Astrocyte (in vitro differentiated cells and primary cell): ENCODE data around the gene TOMM7. TPM values are rescaled to one million over a fixed set of nuclear protein-coding genes. Genes with fewer than 3 reads are reported as not detected.

Experiments
- DNase-seq: peaks from one replicate; pipeline ENCODE4 v3.0.0-alpha.2; 2010; ENCODE audit warnings: low read depth
- FAIRE-seq: peaks from 2 replicates; lab custom pipeline; 2011; peaks lifted over from hg19 to GRCh38; lab: Jason Lieb, UNC
- H2AFZ ChIP-seq: 2 replicates; pipeline ENCODE4 v1.6.0; 2012; ENCODE audit warnings: low read depth, low read length, inconsistent platforms
- H3K27ac ChIP-seq: 2 replicates; pipeline ENCODE4 v1.5.1; 2011; ENCODE audit warnings: low read depth, low read length, inconsistent platforms
- H3K27me3 ChIP-seq: 2 replicates; pipeline ENCODE4 v1.6.0; 2011; ENCODE audit warnings: low read length, inconsistent platforms; ENCODE audit not compliant: insufficient read depth
- H3K36me3 ChIP-seq: 2 replicates; pipeline ENCODE4 v1.5.1; 2011; ENCODE audit warnings: low read length, inconsistent platforms; ENCODE audit not compliant: insufficient read depth
- H3K4me1 ChIP-seq: 2 replicates; pipeline ENCODE4 v1.5.1; 2011; ENCODE audit warnings: low read length, inconsistent platforms; ENCODE audit not compliant: insufficient read depth
- H3K4me2 ChIP-seq: 2 replicates; pipeline ENCODE4 v1.6.0; 2012; ENCODE audit warnings: low read length, inconsistent platforms
- H3K4me3 ChIP-seq: 2 replicates; pipeline ENCODE4 v1.5.1; 2011; ENCODE audit warnings: low read depth, mild to moderate bottlenecking, low read length, inconsistent platforms; ENCODE audit not compliant: insufficient read depth
- H3K79me2 ChIP-seq: 2 replicates; pipeline ENCODE4 v1.6.0; 2012; ENCODE audit warnings: mild to moderate bottlenecking, low read length, inconsistent platforms; ENCODE audit not compliant: insufficient read depth
- H3K9ac ChIP-seq: 2 replicates; pipeline ENCODE4 v1.6.0; 2012; ENCODE audit warnings: mild to moderate bottlenecking, low read length, inconsistent platforms
- H3K9me3 ChIP-seq: 2 replicates; pipeline ENCODE4 v1.5.1; 2012; ENCODE audit warnings: low read depth, mild to moderate bottlenecking, low read length, inconsistent platforms; ENCODE audit not compliant: insufficient read depth
- H4K20me1 ChIP-seq: 2 replicates; pipeline ENCODE4 v1.6.0; 2012; ENCODE audit warnings: low read length, inconsistent platforms; ENCODE audit not compliant: insufficient read depth
- H3K27ac Mint-ChIP-seq: one replicate; pipeline ENCODE4 v1.8.0; 2021; ENCODE audit warnings: mild to moderate bottlenecking, mixed read lengths; ENCODE audit not compliant: unreplicated experiment
- H3K27me3 Mint-ChIP-seq: one replicate; pipeline ENCODE4 v1.8.0; 2021; ENCODE audit warnings: low read depth, mixed read lengths; ENCODE audit not compliant: unreplicated experiment
- H3K36me3 Mint-ChIP-seq: one replicate; pipeline ENCODE4 v1.8.0; 2021; ENCODE audit warnings: low read depth, mixed read lengths; ENCODE audit not compliant: unreplicated experiment
- H3K4me1 Mint-ChIP-seq: one replicate; pipeline ENCODE4 v1.8.0; 2021; ENCODE audit warnings: low read depth, mixed read lengths; ENCODE audit not compliant: unreplicated experiment
- H3K4me3 Mint-ChIP-seq: one replicate; pipeline ENCODE4 v1.8.0; 2021; ENCODE audit warnings: mild to moderate bottlenecking, moderate library complexity, mixed read lengths; ENCODE audit not compliant: unreplicated experiment
- H3K9me3 Mint-ChIP-seq: one replicate; pipeline ENCODE4 v1.8.0; 2021; ENCODE audit warnings: mild to moderate bottlenecking, mixed read lengths; ENCODE audit not compliant: unreplicated experiment
- EZH2 ChIP-seq: IDR thresholded peaks from 2 replicates; pipeline ENCODE4 v1.6.1; 2012; ENCODE audit warnings: mild to moderate bottlenecking, low read length, inconsistent platforms; ENCODE audit not compliant: insufficient read depth
- total RNA-seq: library from RNA; stranded (reverse); gene quantifications from 2 replicates; pipeline ENCODE4 v1.2.1, GENCODE V29; 2021
- TF ChIP-seq, protein P1 (sequence below): IDR thresholded peaks from 2 replicates; pipeline ENCODE4 v1.5.1; 2011; ENCODE audit warnings: low read depth, mild to moderate bottlenecking, inconsistent platforms, low read length, moderate library complexity; ENCODE audit not compliant: insufficient read depth

Gene TOMM7
- total RNA-seq, 1 donor from 2014 or later: 217 TPM

DNA sequence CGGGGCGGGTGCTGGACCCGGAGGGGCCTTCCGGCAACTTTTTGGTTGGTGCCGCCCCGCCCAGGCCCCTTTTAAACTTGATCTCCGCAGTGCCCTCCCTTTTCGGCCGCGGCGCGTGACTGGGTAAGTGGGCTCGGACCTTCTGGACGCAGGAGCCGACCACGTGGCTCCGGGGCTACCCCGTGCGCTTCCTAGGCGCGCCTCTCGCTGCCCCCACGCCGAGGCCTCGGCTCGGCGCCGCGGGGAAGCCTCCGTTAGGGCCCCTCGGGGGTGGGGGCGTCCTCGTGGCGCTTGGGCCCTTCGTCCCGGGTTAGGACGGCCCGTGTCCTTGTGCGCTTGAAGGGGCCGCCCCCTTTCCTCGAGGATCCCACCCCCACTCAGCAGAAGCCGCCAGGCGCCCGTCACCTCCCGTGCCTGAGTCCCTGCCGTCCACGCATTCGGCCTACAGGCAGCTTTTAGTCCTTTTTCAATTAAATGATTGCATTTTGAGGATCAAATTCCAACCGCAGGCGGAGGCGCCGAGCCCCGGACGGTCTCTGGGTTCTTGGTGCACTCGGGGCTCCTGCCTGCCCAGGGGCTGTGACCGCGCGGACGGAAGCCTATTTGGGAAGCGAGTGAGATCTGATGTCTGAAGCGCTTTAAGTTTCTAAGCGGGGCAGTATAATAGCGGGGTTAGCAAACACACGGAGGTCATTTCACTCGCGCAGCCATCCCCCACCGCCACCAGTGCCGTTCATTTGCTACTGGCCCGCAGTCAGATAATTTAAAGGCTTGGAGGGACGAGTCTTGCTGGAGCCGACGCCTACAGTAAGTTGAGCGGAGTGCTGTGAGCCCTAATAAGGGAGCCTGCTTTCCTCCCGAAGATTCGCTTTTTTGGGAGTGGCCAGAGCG lies 31.8 kb upstream of the TOMM7 start:
- H3K36me3 ChIP-seq: peaks cover 6% of the 10 kb centered on the region
- FAIRE-seq: no peak

DNA sequence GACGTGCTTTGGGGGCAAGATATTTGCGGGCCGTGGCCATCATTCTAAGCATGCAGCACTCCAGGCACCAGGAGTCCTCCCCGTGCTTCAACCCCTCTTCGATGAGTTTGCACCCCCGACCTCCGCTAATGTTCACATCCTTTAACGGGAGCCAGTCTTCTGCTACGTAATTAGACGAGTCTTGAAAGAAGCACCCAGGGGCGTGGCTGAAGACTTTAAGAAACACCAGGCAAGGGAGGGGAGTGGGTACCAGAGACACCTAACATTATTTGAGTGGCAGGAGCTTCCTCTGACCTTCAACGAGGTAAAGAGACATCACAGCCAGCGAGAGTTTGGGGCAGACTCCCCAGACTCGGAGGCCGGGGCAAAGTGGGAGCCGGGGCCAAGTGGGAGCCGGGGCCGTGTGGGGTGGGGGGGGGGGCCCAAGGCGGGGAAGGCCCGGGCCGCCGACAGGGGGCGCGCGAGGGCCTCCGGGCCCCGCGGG lies 31.1 kb upstream of the TOMM7 start:
- peak overlapping the region; percentile 64 for H3K27ac Mint-ChIP-seq
- H3K4me3 Mint-ChIP-seq: peak overlapping the region; percentile 73
- no peaks in the 10 kb centered on the region for H3K27me3 Mint-ChIP-seq
- FAIRE-seq: no peak
- Histone ChIP-seq H3K9ac (peak overlapping the region; percentile 93), H3K4me1 (peaks cover 29% of the 10 kb centered on the region), H2AFZ (peak overlapping the region; percentile 24), H3K36me3 (peaks cover 6% of the 10 kb centered on the region), H3K79me2 (peaks cover 9% of the 10 kb centered on the region), H3K4me2 (peak overlapping the region; percentile 83), H3K4me3 (no peak overlapping the region), H4K20me1 (no peaks in the 10 kb centered on the region), H3K27ac (no peak overlapping the region), H3K9me3 (no peaks in the 10 kb centered on the region), H3K27me3 (no peaks in the 10 kb centered on the region)
- H3K36me3 Mint-ChIP-seq: peaks cover 2% of the 10 kb centered on the region
- no peak for DNase-seq
- no peak for TF ChIP-seq EZH2
- TF ChIP-seq, protein P1, sequence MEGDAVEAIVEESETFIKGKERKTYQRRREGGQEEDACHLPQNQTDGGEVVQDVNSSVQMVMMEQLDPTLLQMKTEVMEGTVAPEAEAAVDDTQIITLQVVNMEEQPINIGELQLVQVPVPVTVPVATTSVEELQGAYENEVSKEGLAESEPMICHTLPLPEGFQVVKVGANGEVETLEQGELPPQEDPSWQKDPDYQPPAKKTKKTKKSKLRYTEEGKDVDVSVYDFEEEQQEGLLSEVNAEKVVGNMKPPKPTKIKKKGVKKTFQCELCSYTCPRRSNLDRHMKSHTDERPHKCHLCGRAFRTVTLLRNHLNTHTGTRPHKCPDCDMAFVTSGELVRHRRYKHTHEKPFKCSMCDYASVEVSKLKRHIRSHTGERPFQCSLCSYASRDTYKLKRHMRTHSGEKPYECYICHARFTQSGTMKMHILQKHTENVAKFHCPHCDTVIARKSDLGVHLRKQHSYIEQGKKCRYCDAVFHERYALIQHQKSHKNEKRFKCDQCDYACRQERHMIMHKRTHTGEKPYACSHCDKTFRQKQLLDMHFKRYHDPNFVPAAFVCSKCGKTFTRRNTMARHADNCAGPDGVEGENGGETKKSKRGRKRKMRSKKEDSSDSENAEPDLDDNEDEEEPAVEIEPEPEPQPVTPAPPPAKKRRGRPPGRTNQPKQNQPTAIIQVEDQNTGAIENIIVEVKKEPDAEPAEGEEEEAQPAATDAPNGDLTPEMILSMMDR: no peak
- peaks cover 19% of the 10 kb centered on the region for H3K4me1 Mint-ChIP-seq
- peaks cover 1% of the 10 kb centered on the region for H3K9me3 Mint-ChIP-seq

More for the DNA sequence above, 31.8 kb upstream of the TOMM7 start:
- H3K9ac ChIP-seq: peak overlapping the region; percentile 93
- no peaks in the 10 kb centered on the region for H4K20me1 ChIP-seq
- no peaks in the 10 kb centered on the region for H3K27me3 Mint-ChIP-seq
- H3K4me2 ChIP-seq: peak overlapping the region; percentile 83
- TF ChIP-seq, protein P1: no peak
- TF ChIP-seq EZH2: no peak
- peak; percentile 78 for DNase-seq
- peak overlapping the region; percentile 89 for H3K4me3 Mint-ChIP-seq
- H3K79me2 ChIP-seq: peaks cover 9% of the 10 kb centered on the region
- peak overlapping the region; percentile 68 for H3K4me3 ChIP-seq
- peaks cover 34% of the 10 kb centered on the region for H3K4me1 ChIP-seq
- H3K4me1 Mint-ChIP-seq: peaks cover 25% of the 10 kb centered on the region
- H3K27ac Mint-ChIP-seq: peak overlapping the region; percentile 93
- peaks cover 2% of the 10 kb centered on the region for H3K36me3 Mint-ChIP-seq
- peaks cover 1% of the 10 kb centered on the region for H3K9me3 Mint-ChIP-seq
- H2AFZ ChIP-seq: peak overlapping the region; percentile 66
- peak overlapping the region; percentile 84 for H3K27ac ChIP-seq
- no peaks in the 10 kb centered on the region for H3K27me3 ChIP-seq
- no peaks in the 10 kb centered on the region for H3K9me3 ChIP-seq
